Measurements from ENCODE around the gene TRPM5. TPM values are rescaled to one million over a fixed set of nuclear protein-coding genes. Genes with fewer than 3 reads are reported as not detected.

The TRPM5 gene
- total and polyA plus RNA-seq, 4 donors, result 0.05 TPM; not detected in 3

DNA sequence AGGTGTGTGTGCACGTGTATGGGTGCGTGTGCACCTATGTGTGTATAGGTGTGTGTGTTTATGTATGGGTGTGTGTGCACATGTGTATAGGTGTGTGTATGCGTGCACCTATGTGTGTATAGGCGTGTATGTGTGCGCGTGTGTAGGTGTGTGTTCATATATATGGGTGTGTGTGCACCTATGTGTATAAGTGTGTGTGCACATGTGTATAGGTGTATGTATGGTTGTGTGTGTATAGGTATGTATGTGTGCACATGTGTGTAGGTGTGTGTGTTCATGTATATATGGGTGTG, 27.4 kb upstream of the TRPM5 start:
- Histone ChIP-seq H3K4me3 (ENCODE audit: low read depth in 1 of 3, low read length in 3 of 3) (no peak overlapping the region), H3K36me3 (ENCODE audit: control insufficient read depth in 4 of 4, insufficient read depth in 3 of 4, low read depth in 1 of 4, low read length in 3 of 4) (no peaks in the 10 kb centered on the region), H3K4me1 (ENCODE audit: control insufficient read depth in 4 of 4, insufficient read depth in 4 of 4, low read length in 3 of 4) (no peaks in the 10 kb centered on the region), H3K27ac (ENCODE audit: low read depth in 1 of 2, low read length in 2 of 2) (no peak overlapping the region), H3K27me3 (ENCODE audit: control insufficient read depth in 4 of 4, insufficient read depth in 4 of 4, low read length in 3 of 4) (no peaks in the 10 kb centered on the region), H3K9ac (ENCODE audit: low read depth in 1 of 2, low read length in 2 of 2) (no peak overlapping the region), H3K9me3 (ENCODE audit: control insufficient read depth in 4 of 4, low read length in 3 of 4) (no peaks in the 10 kb centered on the region)
- TF ChIP-seq RAD21 (IDR thresholded peaks at IDR 0.05) (no peak), FOXA2 (IDR thresholded peaks at IDR 0.05) (no peak), HNF4G (IDR thresholded peaks at IDR 0.05) (no peak), TAF1 (conservative IDR thresholded peaks at IDR 0.05) (no peak), RXRA (IDR thresholded peaks at IDR 0.05) (no peak), EGR1 (IDR thresholded peaks at IDR 0.05; ENCODE audit: low read depth in 2 of 2) (no peak), SP1 (IDR thresholded peaks at IDR 0.05) (no peak), HNF4A (conservative IDR thresholded peaks at IDR 0.05) (no peak), NR2F2 (IDR thresholded peaks at IDR 0.05) (no peak), YY1 (IDR thresholded peaks at IDR 0.05) (no peak), JUND (IDR thresholded peaks at IDR 0.05) (no peak), GABPA (IDR thresholded peaks at IDR 0.05 in 1 of 2, conservative IDR thresholded peaks at IDR 0.05 in 1 of 2) (no peak), FOXA1 (IDR thresholded peaks at IDR 0.05) (no peak)
- TF ChIP-seq, protein P1, sequence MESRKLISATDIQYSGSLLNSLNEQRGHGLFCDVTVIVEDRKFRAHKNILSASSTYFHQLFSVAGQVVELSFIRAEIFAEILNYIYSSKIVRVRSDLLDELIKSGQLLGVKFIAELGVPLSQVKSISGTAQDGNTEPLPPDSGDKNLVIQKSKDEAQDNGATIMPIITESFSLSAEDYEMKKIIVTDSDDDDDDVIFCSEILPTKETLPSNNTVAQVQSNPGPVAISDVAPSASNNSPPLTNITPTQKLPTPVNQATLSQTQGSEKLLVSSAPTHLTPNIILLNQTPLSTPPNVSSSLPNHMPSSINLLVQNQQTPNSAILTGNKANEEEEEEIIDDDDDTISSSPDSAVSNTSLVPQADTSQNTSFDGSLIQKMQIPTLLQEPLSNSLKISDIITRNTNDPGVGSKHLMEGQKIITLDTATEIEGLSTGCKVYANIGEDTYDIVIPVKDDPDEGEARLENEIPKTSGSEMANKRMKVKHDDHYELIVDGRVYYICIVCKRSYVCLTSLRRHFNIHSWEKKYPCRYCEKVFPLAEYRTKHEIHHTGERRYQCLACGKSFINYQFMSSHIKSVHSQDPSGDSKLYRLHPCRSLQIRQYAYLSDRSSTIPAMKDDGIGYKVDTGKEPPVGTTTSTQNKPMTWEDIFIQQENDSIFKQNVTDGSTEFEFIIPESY (IDR thresholded peaks at IDR 0.05), result no peak
- TF ChIP-seq, protein P2, sequence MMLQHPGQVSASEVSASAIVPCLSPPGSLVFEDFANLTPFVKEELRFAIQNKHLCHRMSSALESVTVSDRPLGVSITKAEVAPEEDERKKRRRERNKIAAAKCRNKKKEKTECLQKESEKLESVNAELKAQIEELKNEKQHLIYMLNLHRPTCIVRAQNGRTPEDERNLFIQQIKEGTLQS (IDR thresholded peaks at IDR 0.05), result no peak
- TF ChIP-seq, protein P3, sequence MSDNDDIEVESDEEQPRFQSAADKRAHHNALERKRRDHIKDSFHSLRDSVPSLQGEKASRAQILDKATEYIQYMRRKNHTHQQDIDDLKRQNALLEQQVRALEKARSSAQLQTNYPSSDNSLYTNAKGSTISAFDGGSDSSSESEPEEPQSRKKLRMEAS (IDR thresholded peaks at IDR 0.05), result no peak
- TF ChIP-seq, protein P4, sequence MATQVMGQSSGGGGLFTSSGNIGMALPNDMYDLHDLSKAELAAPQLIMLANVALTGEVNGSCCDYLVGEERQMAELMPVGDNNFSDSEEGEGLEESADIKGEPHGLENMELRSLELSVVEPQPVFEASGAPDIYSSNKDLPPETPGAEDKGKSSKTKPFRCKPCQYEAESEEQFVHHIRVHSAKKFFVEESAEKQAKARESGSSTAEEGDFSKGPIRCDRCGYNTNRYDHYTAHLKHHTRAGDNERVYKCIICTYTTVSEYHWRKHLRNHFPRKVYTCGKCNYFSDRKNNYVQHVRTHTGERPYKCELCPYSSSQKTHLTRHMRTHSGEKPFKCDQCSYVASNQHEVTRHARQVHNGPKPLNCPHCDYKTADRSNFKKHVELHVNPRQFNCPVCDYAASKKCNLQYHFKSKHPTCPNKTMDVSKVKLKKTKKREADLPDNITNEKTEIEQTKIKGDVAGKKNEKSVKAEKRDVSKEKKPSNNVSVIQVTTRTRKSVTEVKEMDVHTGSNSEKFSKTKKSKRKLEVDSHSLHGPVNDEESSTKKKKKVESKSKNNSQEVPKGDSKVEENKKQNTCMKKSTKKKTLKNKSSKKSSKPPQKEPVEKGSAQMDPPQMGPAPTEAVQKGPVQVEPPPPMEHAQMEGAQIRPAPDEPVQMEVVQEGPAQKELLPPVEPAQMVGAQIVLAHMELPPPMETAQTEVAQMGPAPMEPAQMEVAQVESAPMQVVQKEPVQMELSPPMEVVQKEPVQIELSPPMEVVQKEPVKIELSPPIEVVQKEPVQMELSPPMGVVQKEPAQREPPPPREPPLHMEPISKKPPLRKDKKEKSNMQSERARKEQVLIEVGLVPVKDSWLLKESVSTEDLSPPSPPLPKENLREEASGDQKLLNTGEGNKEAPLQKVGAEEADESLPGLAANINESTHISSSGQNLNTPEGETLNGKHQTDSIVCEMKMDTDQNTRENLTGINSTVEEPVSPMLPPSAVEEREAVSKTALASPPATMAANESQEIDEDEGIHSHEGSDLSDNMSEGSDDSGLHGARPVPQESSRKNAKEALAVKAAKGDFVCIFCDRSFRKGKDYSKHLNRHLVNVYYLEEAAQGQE (IDR thresholded peaks at IDR 0.05), result no peak
- TF ChIP-seq, protein P5, sequence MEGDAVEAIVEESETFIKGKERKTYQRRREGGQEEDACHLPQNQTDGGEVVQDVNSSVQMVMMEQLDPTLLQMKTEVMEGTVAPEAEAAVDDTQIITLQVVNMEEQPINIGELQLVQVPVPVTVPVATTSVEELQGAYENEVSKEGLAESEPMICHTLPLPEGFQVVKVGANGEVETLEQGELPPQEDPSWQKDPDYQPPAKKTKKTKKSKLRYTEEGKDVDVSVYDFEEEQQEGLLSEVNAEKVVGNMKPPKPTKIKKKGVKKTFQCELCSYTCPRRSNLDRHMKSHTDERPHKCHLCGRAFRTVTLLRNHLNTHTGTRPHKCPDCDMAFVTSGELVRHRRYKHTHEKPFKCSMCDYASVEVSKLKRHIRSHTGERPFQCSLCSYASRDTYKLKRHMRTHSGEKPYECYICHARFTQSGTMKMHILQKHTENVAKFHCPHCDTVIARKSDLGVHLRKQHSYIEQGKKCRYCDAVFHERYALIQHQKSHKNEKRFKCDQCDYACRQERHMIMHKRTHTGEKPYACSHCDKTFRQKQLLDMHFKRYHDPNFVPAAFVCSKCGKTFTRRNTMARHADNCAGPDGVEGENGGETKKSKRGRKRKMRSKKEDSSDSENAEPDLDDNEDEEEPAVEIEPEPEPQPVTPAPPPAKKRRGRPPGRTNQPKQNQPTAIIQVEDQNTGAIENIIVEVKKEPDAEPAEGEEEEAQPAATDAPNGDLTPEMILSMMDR (IDR thresholded peaks at IDR 0.05; ENCODE audit: low read depth, low read length, missing input control), result no peak
- 95% methylated on average over 6 of the region's 6 CpGs for WGBS
- DNase-seq (ENCODE audit: low spot score), result no peak

Data from liver (tissue), 9 donors.